Left lobe of liver (tissue), 2 donors: ENCODE data around the gene DAND5. TPM values are rescaled to one million over a fixed set of nuclear protein-coding genes. Genes with fewer than 3 reads are reported as not detected.

Experiments
- ATAC-seq: fragments of 200-7000 bp; cut with Tn5 transposase; one replicate; pipeline ENCODE4 v1.9.1; 2020; ENCODE audit warnings: mild to moderate bottlenecking, moderate library complexity
- DNase-seq: peaks from one replicate; pipeline ENCODE4 v3.0.0-alpha.2; 2020; ENCODE audit warnings: low spot score
- total RNA-seq: library from RNA; stranded (reverse); gene quantifications from one replicate; pipeline ENCODE4 v1.2.1, GENCODE V29; 2021
- donor health status: DM: no; HTN: no; CAD: no; lungs with moderate emphysema.
- donor health status: DM: no; HTN: yes; CAD: no.

DAND5 gene
- total RNA-seq, result not detected

GRCh38 chr19:12969292-12969988, at the start of gene DAND5:
Gene DAND5 (plus strand): TSS chr19:12969576. CDS start chr19:12969661, 85 bp downstream.
- DNase-seq (no peak), ATAC-seq (peak; percentile 23)

GRCh38 chr19:12921047-12921446, 48.3 kb upstream of the DAND5 start:
- no peak for ATAC-seq
- DNase-seq, result no peak

GRCh38 chr19:12922959-12923358, 46.4 kb upstream of the DAND5 start:
- DNase-seq (no peak), ATAC-seq (no peak)

- no peak for DNase-seq
Measured at GRCh38 chr19:12924621-12925310, 44.6 kb upstream of the DAND5 start.

GRCh38 chr19:12930002-12930645, 39.3 kb upstream of the DAND5 start:
- ATAC-seq (no peak), DNase-seq (no peak)

More at GRCh38 chr19:12924621-12925310, 44.6 kb upstream of the DAND5 start:
- no peak for ATAC-seq

GRCh38 chr19:12932392-12933286, 36.7 kb upstream of the DAND5 start:
- DNase-seq (no peak), ATAC-seq (peak; percentile 6)

GRCh38 chr19:12933287-12934072, 35.9 kb upstream of the DAND5 start, which contains the start of gene FARSA:
Gene FARSA (minus strand): TSS chr19:12933711. CDS start chr19:12933696, 15 bp downstream.
- ATAC-seq, result peak; percentile 81
- DNase-seq, result peak; percentile 92

GRCh38 chr19:12935071-12935470, 34.3 kb upstream of the DAND5 start:
- ATAC-seq (no peak), DNase-seq (no peak)

- DNase-seq (no peak), ATAC-seq (no peak)
Measured at GRCh38 chr19:12936582-12936981, 32.8 kb upstream of the DAND5 start.

- DNase-seq (no peak), ATAC-seq (no peak)
Measured at GRCh38 chr19:12937093-12937926, 32.1 kb upstream of the DAND5 start.

- ATAC-seq, result peak; percentile 80
- peak; percentile 100 for DNase-seq
Measured at GRCh38 chr19:12937927-12938778, 31.2 kb upstream of the DAND5 start, which contains the start of gene CALR. Gene CALR (plus strand): TSS chr19:12938609. CDS start chr19:12938680, 71 bp downstream.

GRCh38 chr19:12938779-12939601, 30.4 kb upstream of the DAND5 start:
- peak; percentile 64 for DNase-seq

GRCh38 chr19:12939975-12940423, 29.4 kb upstream of the DAND5 start:
- DNase-seq (no peak), ATAC-seq (no peak)

More at GRCh38 chr19:12938779-12939601, 30.4 kb upstream of the DAND5 start:
- peak; percentile 8 for ATAC-seq

- no peak for ATAC-seq
- DNase-seq, result no peak
Measured at GRCh38 chr19:12940897-12941296, 28.5 kb upstream of the DAND5 start.

- ATAC-seq, result no peak
- DNase-seq, result no peak
Measured at GRCh38 chr19:12943437-12944044, 25.8 kb upstream of the DAND5 start.

- ATAC-seq, result no peak
- no peak for DNase-seq
Measured at GRCh38 chr19:12944104-12944674, 25.2 kb upstream of the DAND5 start.
